ENCODE results near the gene BBS1.

- TF ChIP-seq NFIC (IDR thresholded peaks at IDR 0.05; ENCODE audit: borderline replicate concordance) (no peak), EP300 (IDR thresholded peaks at IDR 0.05; ENCODE audit: borderline replicate concordance in 1 of 2, low read depth in 1 of 2, low read length in 1 of 2) (no peak), CTCF (IDR thresholded peaks at IDR 0.05) (peak; percentile 24), REST (IDR thresholded peaks at IDR 0.05; ENCODE audit: low read depth, low read length) (no peak), TEAD4 (IDR thresholded peaks at IDR 0.05; ENCODE audit: borderline replicate concordance, insufficient read depth) (no peak), MEF2A (IDR thresholded peaks at IDR 0.05; ENCODE audit: borderline replicate concordance, low read depth) (no peak), FOXJ3 (CRISPR knock-in tag; IDR thresholded peaks at IDR 0.05) (no peak), JUND (IDR thresholded peaks at IDR 0.05) (no peak)
Observed at GRCh38 chr11:66467034-66467659, 43.3 kb upstream of the BBS1 start.

All from SK-N-SH (cell line).